K562 (cell line): ENCODE data around the gene PCBD1. TPM values are rescaled to one million over a fixed set of nuclear protein-coding genes. Genes with fewer than 3 reads are reported as not detected.
A peak's percentile ranks its signal among the peaks of the same experiment; 100 is the strongest.

ENCODE experiments used
- ATAC-seq: fragments of 200-7000 bp; cut with Tn5 transposase; 3 replicates; pipeline ENCODE4 v1.9.1; 2020; ENCODE audit warnings: moderate library complexity
- BruUV-seq: library from RNA; stranded (reverse); fragments of 400-500 nt; replicated peaks from 2 replicates; lab custom pipeline; 2021; lab: Mats Ljungman, UMichigan
- CTCF ChIA-PET: fragments of 300-600 bp; formaldehyde crosslinking; extraction: SDS; loops from one replicate; lab custom pipeline; 2021; ENCODE audit warnings: low intra/inter-chr PET ratio; lab: Yijun Ruan, JAX
- POLR2A ChIA-PET: fragments of 300-600, 350-650 bp; sonication (Branson Sonifier 250); formaldehyde crosslinking; extraction: SDS; loops from one replicate; lab custom pipeline; 2021; ENCODE audit warnings: antibody characterized with exemption, inconsistent platforms; lab: Yijun Ruan, JAX
- DNase-seq, 4 experiments: peaks; one replicate each; pipeline versions ENCODE4 v3.0.0 to v3.0.0-alpha.2; 2011 to 2018; ENCODE audit warnings: low spot score in 3 of 4, mixed read lengths in 3 of 4; ENCODE audit errors: extremely low read depth in 1 of 4
- FAIRE-seq: peaks from 2 replicates; lab custom pipeline; 2011; peaks lifted over from hg19 to GRCh38; lab: Jason Lieb, UNC
- H2AFZ ChIP-seq: 2 replicates; pipeline ENCODE4 v1.6.0; 2011; ENCODE audit warnings: low read depth, low read length, control low read depth, inconsistent platforms
- H3K27ac ChIP-seq: fragments of 200-600 bp; 3 replicates; pipeline ENCODE4 v1.8.0; 2011; ENCODE audit warnings: low read depth, mild to moderate bottlenecking, control low read depth, inconsistent platforms, low read length, moderate library complexity, mixed read lengths; ENCODE audit errors: extremely low read depth
- H3K27me3 ChIP-seq, 2 experiments: fragments of 300-600 bp in 1 of 2; 2 replicates in 1 of 2; 3 replicates in 1 of 2; pipeline versions ENCODE4 v1.6.0 to v1.8.0; 2011; ENCODE audit warnings: inconsistent platforms in 2 of 2, low read length in 2 of 2, mild to moderate bottlenecking in 1 of 2, mixed read lengths in 1 of 2, moderate library complexity in 1 of 2; ENCODE audit not compliant: control insufficient read depth in 2 of 2, insufficient read depth in 2 of 2
- H3K36me3 ChIP-seq: fragments of 300-600 bp; 3 replicates; pipeline ENCODE4 v1.8.0; 2011; ENCODE audit warnings: mild to moderate bottlenecking, low read length, inconsistent platforms; ENCODE audit not compliant: control insufficient read depth, insufficient read depth
- H3K4me1 ChIP-seq, 2 experiments: fragments of 200-600 bp in 1 of 2; replicated peaks in 1 of 2; 2 replicates in 1 of 2; 3 replicates in 1 of 2; pipeline versions ENCODE4 v1.5.1 to v1.8.0; 2011; ENCODE audit warnings: inconsistent platforms in 2 of 2, low read length in 2 of 2, mild to moderate bottlenecking in 1 of 2, mixed read lengths in 1 of 2, moderate library complexity in 1 of 2; ENCODE audit not compliant: control insufficient read depth in 2 of 2, insufficient read depth in 2 of 2
- H3K4me2 ChIP-seq: 2 replicates; pipeline ENCODE4 v1.6.1; 2011; ENCODE audit warnings: low read length, control low read depth, inconsistent platforms, mixed read lengths; ENCODE audit not compliant: insufficient read depth
- H3K4me3 ChIP-seq: fragments of 200-600 bp; sonication (generic), shearing (Covaris generic); 2 replicates; pipeline ENCODE4 v1.5.1; 2016; ENCODE audit warnings: control low read depth, inconsistent platforms
- H3K79me2 ChIP-seq: fragments of 200-600 bp; 3 replicates; pipeline ENCODE4 v1.8.0; 2011; ENCODE audit warnings: low read length, inconsistent platforms; ENCODE audit not compliant: control insufficient read depth, insufficient read depth
- H3K9ac ChIP-seq, 2 experiments: 2 replicates each; pipeline versions ENCODE4 v1.6.0 to v1.6.1; 2011; ENCODE audit warnings: low read depth in 2 of 2, low read length in 2 of 2, control low read depth in 1 of 2, inconsistent platforms in 1 of 2, mild to moderate bottlenecking in 1 of 2, mixed read lengths in 1 of 2; ENCODE audit not compliant: insufficient read depth in 1 of 2
- H3K9me1 ChIP-seq: one replicate; pipeline ENCODE4 v1.6.0; 2011; ENCODE audit warnings: inconsistent platforms, mild to moderate bottlenecking, low read length, moderate library complexity; ENCODE audit not compliant: control insufficient read depth, insufficient read depth
- H3K9me3 ChIP-seq: replicated peaks from 2 replicates; pipeline ENCODE4 v1.5.1; 2011; ENCODE audit warnings: low read depth, low read length, inconsistent platforms; ENCODE audit not compliant: control insufficient read depth, insufficient read depth
- H4K20me1 ChIP-seq: replicated peaks from 2 replicates; pipeline ENCODE4 v1.6.1; 2011; ENCODE audit warnings: low read length, inconsistent platforms, mixed read lengths; ENCODE audit not compliant: control insufficient read depth, insufficient read depth
- FOXK1 ChIP-seq: sonication (generic); formaldehyde crosslinking; IDR thresholded peaks from 2 replicates; pipeline ENCODE4 v1.8.0; 2022; ENCODE audit warnings: missing genetic modification reagents, mild to moderate bottlenecking, borderline replicate concordance
- KLF6 ChIP-seq: fragments of 250-450 bp; sonication (Bioruptor Pico); IDR thresholded peaks from 2 replicates; pipeline ENCODE4 v1.4.0; 2020; ENCODE audit warnings: mild to moderate bottlenecking, moderate library complexity, borderline replicate concordance
- WGBS: fragments of 100-300 bp; shearing (Covaris generic); methylation state at CpG from one replicate; pipeline ENCODE4 v1.1.6; 2016; ENCODE audit warnings: low coverage, mixed read lengths; ENCODE audit not compliant: insufficient coverage; ENCODE audit errors: missing lambda C conversion rate; 5-methylcytosine and 5-hydroxymethylcytosine counted together
- in situ Hi-C: fragments of 300-500 bp; cut with MboI; formaldehyde crosslinking; loops from 4 replicates; pipeline ENCODE4 v1.15.0; 2018; ENCODE audit warnings: inconsistent platforms, mixed read lengths
- intact Hi-C: fragments of 100-400 bp; cut with micrococcal nuclease; formaldehyde crosslinking; loops from 2 replicates; pipeline ENCODE4 v1.14.2; 2022
- polyA plus RNA-seq, 8 experiments: library from polyadenylated mRNA; depleted of rRNA in 4 of 8; stranded (reverse) in 5 of 8; unstranded in 3 of 8; fragments of >200 nt; fragmentation: Nextera tagmentation in 2 of 8; fragmentation: Illumina TruSeq in 1 of 8; extraction: Ambion mirVana in 2 of 8; extraction: Trizol in 1 of 8; gene quantifications; 2 replicates each; pipeline versions ENCODE4 v1.2.1 to v1.2.3, GENCODE V29; 2011 to 2014; ENCODE audit warnings: inconsistent platforms in 1 of 8, missing spikeins in 1 of 8
- total RNA-seq, 7 experiments: library from RNA; depleted of rRNA in 6 of 7; stranded (reverse); fragments of >200 nt in 6 of 7; fragmentation: Illumina TruSeq in 2 of 7; extraction: Trizol in 2 of 7; gene quantifications; 2 replicates each; pipeline versions ENCODE4 v1.2.1 to v1.2.3, GENCODE V29; 2011 to 2021; ENCODE audit warnings: low replicate concordance in 1 of 7
- TF ChIP-seq, protein P1 (sequence below): fragments of 450-650 bp; formaldehyde crosslinking; IDR thresholded peaks from 2 replicates; pipeline ENCODE4 v1.4.0; 2020; ENCODE audit warnings: mild to moderate bottlenecking, mixed read lengths

PCBD1 gene
- total and polyA plus RNA-seq, 9 of the 15 experiments (the other 6 are each of a cell fraction or from before 2014, with no cell fraction given) = 14.6 to 109 (median 57.0) TPM

DNA sequence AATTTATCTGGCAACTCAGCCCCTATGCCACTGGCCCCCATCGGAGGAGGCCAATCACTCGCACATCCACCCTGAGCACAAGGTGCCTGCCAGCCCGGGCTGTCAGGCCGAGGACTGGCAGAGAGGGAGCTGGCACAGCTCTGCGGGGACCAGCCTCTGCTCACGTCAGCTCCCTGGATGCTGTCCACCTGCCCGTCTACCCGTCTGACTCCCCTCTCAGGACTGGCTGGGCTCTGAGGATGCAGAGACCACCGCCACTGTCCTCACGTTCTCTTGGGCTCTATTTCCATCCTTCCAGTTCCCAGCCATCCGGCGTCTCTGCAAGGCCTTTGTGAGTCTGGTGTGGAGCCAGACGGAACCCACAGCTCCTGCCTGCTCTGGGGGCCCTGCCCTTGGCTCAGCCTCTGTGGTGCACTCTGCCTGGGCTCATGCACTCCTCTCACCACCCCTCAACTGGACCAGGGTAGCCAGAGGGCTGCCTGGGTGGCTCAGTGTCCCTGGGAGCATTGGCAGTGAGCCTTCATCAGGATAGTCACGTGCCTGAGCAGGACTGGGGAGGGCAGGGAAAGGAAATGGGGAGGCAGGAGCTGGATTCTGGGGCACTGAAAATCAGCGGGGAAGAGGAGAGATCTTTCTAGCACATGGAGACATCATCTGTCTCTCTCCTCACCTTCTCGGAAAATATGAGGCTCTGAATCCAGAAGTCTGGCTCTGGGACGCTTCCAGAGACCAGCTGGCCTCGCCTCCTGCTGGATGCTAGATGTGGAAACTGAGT lies 38.0 kb upstream of the PCBD1 start:
- ATAC-seq (no peak), DNase-seq (no peak)
- Histone ChIP-seq H3K4me1 (peaks cover 0 to 9% of the 10 kb centered on the region in 2 experiments; a peak in 2 of 5 replicates), H3K4me2 (no peak overlapping the region), H3K9me1 (no peaks in the 10 kb centered on the region), H3K27ac (no peak overlapping the region), H3K27me3 (peaks cover 26 to 81% of the 10 kb centered on the region in 2 experiments), H3K9ac (no peak overlapping the region), H3K79me2 (no peaks in the 10 kb centered on the region), H3K36me3 (no peaks in the 10 kb centered on the region), H3K9me3 (no peaks in the 10 kb centered on the region)
- ChIA-PET CTCF (interaction anchor here (1.4 to 2.4 kb wide), 3 partner anchors 283 to 360 kb away, joined by 4 to 15 read pairs (median 10); no protein-coding TSS in a partner anchor), POLR2A (no interaction called here)
- TF ChIP-seq, protein P1, sequence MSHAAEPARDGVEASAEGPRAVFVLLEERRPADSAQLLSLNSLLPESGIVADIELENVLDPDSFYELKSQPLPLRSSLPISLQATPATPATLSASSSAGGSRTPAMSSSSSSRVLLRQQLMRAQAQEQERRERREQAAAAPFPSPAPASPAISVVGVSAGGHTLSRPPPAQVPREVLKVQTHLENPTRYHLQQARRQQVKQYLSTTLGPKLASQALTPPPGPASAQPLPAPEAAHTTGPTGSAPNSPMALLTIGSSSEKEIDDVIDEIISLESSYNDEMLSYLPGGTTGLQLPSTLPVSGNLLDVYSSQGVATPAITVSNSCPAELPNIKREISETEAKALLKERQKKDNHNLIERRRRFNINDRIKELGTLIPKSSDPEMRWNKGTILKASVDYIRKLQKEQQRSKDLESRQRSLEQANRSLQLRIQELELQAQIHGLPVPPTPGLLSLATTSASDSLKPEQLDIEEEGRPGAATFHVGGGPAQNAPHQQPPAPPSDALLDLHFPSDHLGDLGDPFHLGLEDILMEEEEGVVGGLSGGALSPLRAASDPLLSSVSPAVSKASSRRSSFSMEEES (CRISPR knock-in tag) = 0 out of 2 replicates have a peak, but pooled peaks have one; percentile 6
- TF ChIP-seq FOXK1 (CRISPR knock-in tag) (no peak), KLF6 (no peak)
- TF ChIP-seq, all 486 proteins: peak for 1
- H4K20me1 ChIP-seq = peaks cover 18% of the 10 kb centered on the region
- in situ Hi-C loops (no loop called here), intact Hi-C loops (loop anchor here (5.0 kb wide), 1 partner anchor 356 kb away; no protein-coding TSS in a partner anchor)
- no TSS peak for BruUV-seq
- H3K4me3 ChIP-seq = no peak overlapping the region
- no peak for FAIRE-seq
- 5% methylated on average over 18 of the region's 18 CpGs for WGBS
- H2AFZ ChIP-seq = no peak overlapping the region
